ENCODE data around the gene CD160. TPM values are rescaled to one million over a fixed set of nuclear protein-coding genes. Genes with fewer than 3 reads are reported as not detected.

The CD160 gene
- total and polyA plus RNA-seq, 2 of the 4 experiments (the other 2 are of a cell fraction) = not detected

DNA sequence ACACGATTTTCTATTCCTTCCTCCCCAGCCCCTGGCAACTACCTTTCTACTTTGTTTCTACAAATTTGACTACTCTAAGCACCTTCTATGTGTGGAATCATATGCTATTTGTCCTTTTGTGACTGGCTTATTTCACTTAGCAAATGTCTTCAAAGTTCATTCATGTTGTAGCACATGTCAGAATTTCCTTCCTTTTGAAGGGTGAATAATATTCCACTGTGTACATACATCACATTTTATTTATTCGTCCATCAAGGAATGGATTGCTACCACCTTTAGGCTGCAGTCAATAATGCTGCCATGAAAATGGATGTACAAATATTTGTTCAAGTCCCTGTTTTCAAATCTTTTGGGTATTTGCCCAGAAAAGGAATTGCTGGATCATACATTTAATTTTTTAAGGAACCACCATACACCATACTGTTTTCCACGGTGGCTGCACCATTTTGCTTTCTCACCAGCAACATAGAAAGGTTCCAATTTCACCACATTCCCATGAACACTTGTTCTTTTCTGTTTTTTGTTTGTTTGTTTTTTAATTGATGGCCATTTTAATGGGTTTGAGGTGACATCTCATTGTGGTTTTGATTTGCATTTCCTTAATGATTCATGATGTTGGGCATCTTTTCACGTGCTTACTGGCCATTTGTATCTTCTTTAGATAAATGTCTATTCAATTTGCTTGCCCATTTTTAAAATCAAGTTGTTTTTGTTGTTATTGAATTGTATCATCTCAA is 8.8 kb upstream of the CD160 start:
- Histone ChIP-seq H2AK9ac (replicated peaks; ENCODE audit: low read depth, low read length, poor library complexity) (no peak overlapping the region), H3K18ac (ENCODE audit: low read depth, low read length) (no peak overlapping the region), H3K4me2 (ENCODE audit: low read depth, low read length) (no peak overlapping the region), H3K4me1 (ENCODE audit: control insufficient read depth, insufficient read depth, low read length) (peaks cover 20% of the 10 kb centered on the region), H3K4ac (ENCODE audit: low read depth, low read length) (no peak overlapping the region), H2BK120ac (ENCODE audit: low read depth, low read length) (no peak overlapping the region), H3K56ac (ENCODE audit: extremely low read depth, insufficient read depth, low read length) (no peak overlapping the region), H2AFZ (replicated peaks; ENCODE audit: low read length, poor library complexity) (no peak overlapping the region), H2AK5ac (ENCODE audit: low read depth, low read length) (no peak overlapping the region), H3K36me3 (ENCODE audit: control insufficient read depth, insufficient read depth, low read length) (no peaks in the 10 kb centered on the region), H3K14ac (replicated peaks; ENCODE audit: low read depth, low read length) (no peak overlapping the region), H4K20me1 (ENCODE audit: insufficient read depth, low read length) (no peaks in the 10 kb centered on the region), H3K9me3 (ENCODE audit: control insufficient read depth, insufficient read depth, low read length) (no peaks in the 10 kb centered on the region), H3K27ac (ENCODE audit: insufficient read depth, low read length) (no peak overlapping the region), H4K5ac (ENCODE audit: low read depth, low read length) (no peak overlapping the region), H3K4me3 (ENCODE audit: insufficient read depth, low read depth, low read length) (no peak overlapping the region), H3K79me1 (ENCODE audit: low read depth in 1 of 2, low read length in 2 of 2) (no peaks in the 10 kb centered on the region), H2BK15ac (ENCODE audit: low read depth, low read length) (no peak overlapping the region), H3K27me3 (ENCODE audit: control insufficient read depth, insufficient read depth, low read length) (no peaks in the 10 kb centered on the region), H3K23ac (ENCODE audit: low read depth, low read length) (no peak overlapping the region), H2BK20ac (ENCODE audit: low read depth, low read length) (no peak overlapping the region), H3K9ac (ENCODE audit: low read depth, low read length) (no peak overlapping the region), H3K9me1 (ENCODE audit: insufficient read depth, low read length) (peaks cover 15% of the 10 kb centered on the region), H4K91ac (ENCODE audit: insufficient read depth, low read depth, low read length) (no peak overlapping the region), H2BK5ac (ENCODE audit: low read depth, low read length, poor library complexity, severe bottlenecking) (no peak overlapping the region), H4K8ac (ENCODE audit: low read depth in 2 of 2, low read length in 2 of 2) (no peak overlapping the region)
- no TSS peak for BruUV-seq (replicated peaks)
- ChIA-PET POLR2A (ENCODE audit: unreplicated experiment) (no interaction called here), CTCF (interaction anchor here (1.2 kb wide), 1 partner anchor 10 kb away, joined by 4 read pairs; no protein-coding TSS in a partner anchor)
- DNase-seq = no peak
- no peak for TF ChIP-seq MAZ (IDR thresholded peaks at IDR 0.05; ENCODE audit: borderline replicate concordance, low read depth, low read length)
- TF ChIP-seq MXI1 (IDR thresholded peaks at IDR 0.05; ENCODE audit: borderline replicate concordance, low read depth, low read length) = no peak
- no peak for TF ChIP-seq BHLHE40 (IDR thresholded peaks at IDR 0.05; ENCODE audit: low read depth, low read length)
- no peak for TF ChIP-seq NFE2L2 (IDR thresholded peaks at IDR 0.05; ENCODE audit: low read depth, low read length)
- TF ChIP-seq CHD1 (IDR thresholded peaks at IDR 0.05; ENCODE audit: low read depth, low read length) = no peak
- no peak for TF ChIP-seq USF2 (IDR thresholded peaks at IDR 0.05; ENCODE audit: low read depth, low read length)
- TF ChIP-seq RFX5 (IDR thresholded peaks at IDR 0.05; ENCODE audit: low read depth, low read length) = no peak
- no peak for TF ChIP-seq CEBPB (IDR thresholded peaks at IDR 0.05; ENCODE audit: low read depth, low read length)
- no peak for TF ChIP-seq FOS (IDR thresholded peaks at IDR 0.05; ENCODE audit: low read depth, low read length)
- TF ChIP-seq MAFK (IDR thresholded peaks at IDR 0.05; ENCODE audit: low read depth, low read length) = no peak
- TF ChIP-seq POLR2A (IDR thresholded peaks at IDR 0.05; ENCODE audit: low read depth, low read length) = no peak
- TF ChIP-seq RAD21 (IDR thresholded peaks at IDR 0.05; ENCODE audit: low read length) = no peak
- TF ChIP-seq RCOR1 (IDR thresholded peaks at IDR 0.05; ENCODE audit: insufficient replicate concordance, low read length) = no peak
- no peak for TF ChIP-seq CTCF (conservative IDR thresholded peaks at IDR 0.05; ENCODE audit: low read depth, low read length)
- TF ChIP-seq ELK1 (IDR thresholded peaks at IDR 0.05; ENCODE audit: borderline replicate concordance, low read depth, low read length) = no peak
- TF ChIP-seq SMC3 (IDR thresholded peaks at IDR 0.05; ENCODE audit: low read depth, low read length) = no peak
- intact Hi-C loops (cut with micrococcal nuclease) (no loop called here), dilution Hi-C loops (cut with HindIII; ENCODE audit: low sequenced_read_pairs, unreplicated experiment) (no loop called here), in situ Hi-C loops (cut with MboI; ENCODE audit: low sequenced_read_pairs) (no loop called here)
- ATAC-seq (ENCODE audit: low read depth) = no peak
- no CpG with 5 or more reads among the region's 4 CpGs for WGBS, 2 experiments (ENCODE audit: extremely low coverage in 2 of 2, insufficient read length in 1 of 2)
